HepG2 (cell line): ENCODE measurements around the gene TP53BP2. TPM values are rescaled to one million over a fixed set of nuclear protein-coding genes. Genes with fewer than 3 reads are reported as not detected.

ENCODE experiments used
- ATAC-seq: fragments of 200-7000 bp; cut with Tn5 transposase; 3 replicates; pipeline ENCODE4 v1.9.1; 2020; ENCODE audit warnings: mild to moderate bottlenecking, moderate library complexity
- BruUV-seq: library from RNA; stranded (reverse); fragments of 400-500 nt; replicated peaks from 2 replicates; lab custom pipeline; 2021; lab: Mats Ljungman, UMichigan
- CTCF ChIA-PET: fragments of 300-600 bp; formaldehyde crosslinking; extraction: SDS; loops from one replicate; lab custom pipeline; 2021; ENCODE audit warnings: low total read pairs, inconsistent platforms, low intra/inter-chr PET ratio; lab: Yijun Ruan, JAX
- POLR2A ChIA-PET: fragments of 350-600 bp; sonication (Branson Sonifier 250); formaldehyde crosslinking; loops from one replicate; lab custom pipeline; 2020; ENCODE audit warnings: antibody characterized with exemption, inconsistent platforms; lab: Yijun Ruan, JAX
- DNase-seq: peaks from one replicate; pipeline ENCODE4 v3.0.0-alpha.2; 2015; ENCODE audit warnings: low spot score
- FAIRE-seq: peaks from 3 replicates; lab custom pipeline; 2011; peaks lifted over from hg19 to GRCh38; lab: Jason Lieb, UNC
- H2AFZ ChIP-seq: one replicate; pipeline ENCODE4 v1.6.1; 2011; ENCODE audit warnings: low read length, inconsistent platforms
- H3K27ac ChIP-seq: fragments of 300-600 bp; 3 replicates; pipeline ENCODE4 v1.8.0; 2011; ENCODE audit warnings: mixed run types, mild to moderate bottlenecking, mixed read lengths, low read length, inconsistent platforms; ENCODE audit not compliant: insufficient read depth; ENCODE audit errors: extremely low read length
- H3K27me3 ChIP-seq, 2 experiments: fragments of 200-600 bp in 1 of 2; 2 replicates in 1 of 2; 3 replicates in 1 of 2; pipeline versions ENCODE4 v1.6.0 to v1.8.0; 2011; ENCODE audit warnings: low read length in 2 of 2, mild to moderate bottlenecking in 2 of 2, moderate library complexity in 2 of 2, inconsistent platforms in 1 of 2; ENCODE audit not compliant: insufficient read depth in 2 of 2, control insufficient read depth in 1 of 2
- H3K36me3 ChIP-seq, 2 experiments: fragments of 200-600 bp in 1 of 2; replicated peaks in 1 of 2; 2 replicates in 1 of 2; 3 replicates in 1 of 2; pipeline versions ENCODE4 v1.5.1 to v1.8.0; 2011; ENCODE audit warnings: low read length in 2 of 2, inconsistent platforms in 1 of 2; ENCODE audit not compliant: insufficient read depth in 2 of 2, control insufficient read depth in 1 of 2
- H3K4me1 ChIP-seq: 2 replicates; pipeline ENCODE4 v1.5.1; 2012; ENCODE audit warnings: low read length, inconsistent platforms; ENCODE audit not compliant: insufficient read depth
- H3K4me2 ChIP-seq: 2 replicates; pipeline ENCODE4 v1.6.0; 2011; ENCODE audit warnings: low read depth, low read length, inconsistent platforms
- H3K4me3 ChIP-seq, 3 experiments: fragments of 200-600 bp in 1 of 3; sonication (generic), shearing (Covaris generic) in 1 of 3; replicated peaks in 1 of 3; 2 replicates each; pipeline ENCODE4 v1.5.1; 2011 to 2016; ENCODE audit warnings: low read length in 3 of 3, inconsistent platforms in 2 of 3, low read depth in 2 of 3, mild to moderate bottlenecking in 2 of 3, control low read depth in 1 of 3, mixed read lengths in 1 of 3; ENCODE audit not compliant: insufficient read depth in 1 of 3
- H3K79me2 ChIP-seq: one replicate; pipeline ENCODE4 v1.6.1; 2011; ENCODE audit warnings: low read length, inconsistent platforms; ENCODE audit not compliant: insufficient read depth
- H3K9ac ChIP-seq: 2 replicates; pipeline ENCODE4 v1.6.0; 2011; ENCODE audit warnings: mild to moderate bottlenecking, low read depth, low read length, inconsistent platforms; ENCODE audit not compliant: insufficient read depth
- H3K9me3 ChIP-seq: 2 replicates; pipeline ENCODE4 v1.5.1; 2012; ENCODE audit warnings: mild to moderate bottlenecking, low read length
- H4K20me1 ChIP-seq: 2 replicates; pipeline ENCODE4 v1.6.0; 2011; ENCODE audit warnings: inconsistent platforms, mild to moderate bottlenecking, low read length, moderate library complexity; ENCODE audit not compliant: insufficient read depth
- AGO2 ChIP-seq: fragments of 200-400 bp; formaldehyde crosslinking; optimal IDR thresholded peaks from 2 replicates; pipeline ENCODE3; 2017; ENCODE audit warnings: mild to moderate bottlenecking, low read depth, low read length, moderate library complexity
- ARID2 ChIP-seq: sonication (generic); formaldehyde crosslinking; IDR thresholded peaks from 2 replicates; pipeline ENCODE4 v1.8.1; 2022; ENCODE audit warnings: mild to moderate bottlenecking, missing genetic modification reagents, borderline replicate concordance
- GATAD2A ChIP-seq: IDR thresholded peaks from 2 replicates; pipeline ENCODE4 v1.6.1; 2016
- HDAC1 ChIP-seq: sonication (generic); formaldehyde crosslinking; IDR thresholded peaks from 2 replicates; pipeline ENCODE4 v1.5.1; 2020; ENCODE audit warnings: mild to moderate bottlenecking, missing genetic modification reagents
- HOXA3 ChIP-seq: sonication (generic); formaldehyde crosslinking; IDR thresholded peaks from 2 replicates; pipeline ENCODE4 v1.5.0; 2020; ENCODE audit warnings: missing genetic modification reagents
- MBD4 ChIP-seq: IDR thresholded peaks from 2 replicates; pipeline ENCODE4 v1.6.1; 2012; ENCODE audit warnings: low read length, inconsistent platforms, borderline replicate concordance
- MYC ChIP-seq: sonication (generic); formaldehyde crosslinking; IDR thresholded peaks from 2 replicates; pipeline ENCODE4 v1.9.0; 2021; ENCODE audit warnings: missing genetic modification reagents, borderline replicate concordance
- POLR2A ChIP-seq, 2 experiments: IDR thresholded peaks; 2 replicates each; pipeline ENCODE4 v1.6.1; 2011; ENCODE audit warnings: low read depth in 2 of 2, low read length in 2 of 2, mild to moderate bottlenecking in 1 of 2, moderate library complexity in 1 of 2; ENCODE audit not compliant: insufficient read depth in 1 of 2
- SP140L ChIP-seq: sonication (generic); formaldehyde crosslinking; IDR thresholded peaks from 2 replicates; pipeline ENCODE4 v1.4.0; 2020; ENCODE audit warnings: missing genetic modification reagents, borderline replicate concordance
- SYNCRIP ChIP-seq: fragments of 200-400 bp; formaldehyde crosslinking; IDR thresholded peaks from 2 replicates; pipeline ENCODE4 v1.6.1; 2018; ENCODE audit warnings: mild to moderate bottlenecking, low read depth, low read length; ENCODE audit not compliant: insufficient read depth
- ZBTB46 ChIP-seq: sonication (generic); formaldehyde crosslinking; IDR thresholded peaks from 2 replicates; pipeline ENCODE4 v1.4.0; 2020; ENCODE audit warnings: mild to moderate bottlenecking, missing genetic modification reagents, borderline replicate concordance
- ZKSCAN8 ChIP-seq: IDR thresholded peaks from 2 replicates; pipeline ENCODE4 v1.6.1; 2016; ENCODE audit warnings: borderline replicate concordance, missing genetic modification reagents, missing compliant biosample characterization
- ZNF121 ChIP-seq: sonication (generic); formaldehyde crosslinking; IDR thresholded peaks from 2 replicates; pipeline ENCODE4 v1.5.0; 2020; ENCODE audit warnings: mild to moderate bottlenecking, missing genetic modification reagents
- ZNF335 ChIP-seq: sonication (generic); formaldehyde crosslinking; IDR thresholded peaks from 2 replicates; pipeline ENCODE4 v1.4.0; 2020; ENCODE audit warnings: missing genetic modification reagents
- ZNF577 ChIP-seq: sonication (generic); formaldehyde crosslinking; IDR thresholded peaks from 2 replicates; pipeline ENCODE4 v1.4.0; 2020; ENCODE audit warnings: mild to moderate bottlenecking, low read depth, missing genetic modification reagents, borderline replicate concordance
- ZNF629 ChIP-seq: sonication (generic); formaldehyde crosslinking; conservative IDR thresholded peaks from 2 replicates; pipeline ENCODE4 v1.5.0; 2020; ENCODE audit warnings: missing genetic modification reagents
- ZNF800 ChIP-seq: sonication (generic); formaldehyde crosslinking; IDR thresholded peaks from 2 replicates; pipeline ENCODE4 v1.4.0; 2020; ENCODE audit warnings: missing genetic modification reagents
- ZNF816 ChIP-seq: sonication (generic); formaldehyde crosslinking; IDR thresholded peaks from 2 replicates; pipeline ENCODE4 v1.8.0; 2022; ENCODE audit warnings: missing genetic modification reagents, mild to moderate bottlenecking, borderline replicate concordance
- WGBS: methylation state at CpG from one replicate; pipeline ENCODE4 v1.1.6; 2017; ENCODE audit warnings: low lambda C conversion rate; 5-methylcytosine and 5-hydroxymethylcytosine counted together
- in situ Hi-C: cut with HindIII; loops from 2 replicates; pipeline ENCODE4 v1.10.0; 2017; ENCODE audit warnings: low pct_unique_long_range_greater_than_20kb; ENCODE audit not compliant: extremely low pct_ligation_motif_present
- intact Hi-C: fragments of 100-400 bp; cut with micrococcal nuclease; formaldehyde crosslinking; loops from one replicate; pipeline ENCODE4 v1.10.0; 2022; ENCODE audit not compliant: unreplicated experiment
- polyA plus RNA-seq, 8 experiments: library from polyadenylated mRNA; depleted of rRNA in 3 of 8; stranded (reverse) in 7 of 8; unstranded in 1 of 8; fragments of >200 nt; fragmentation: Illumina TruSeq in 4 of 8; extraction: Trizol in 4 of 8; gene quantifications; 2 replicates each; pipeline versions ENCODE4 v1.2.1 to v1.2.3, GENCODE V29; 2011 to 2016; ENCODE audit warnings: low read depth in 4 of 8, missing spikeins in 1 of 8, mixed read lengths in 1 of 8; ENCODE audit not compliant: insufficient read depth in 1 of 8
- total RNA-seq, 5 experiments: library from RNA; depleted of rRNA; stranded (reverse); fragments of >200 nt; fragmentation: Illumina TruSeq; extraction: Trizol; gene quantifications; 2 replicates each; pipeline ENCODE4 v1.2.3, GENCODE V29; 2016; ENCODE audit warnings: low read depth in 1 of 5

Gene TP53BP2
- total and polyA plus RNA-seq, 2 of the 13 experiments (the other 11 are each of a cell fraction or from before 2014, with no cell fraction given): 10.0 to 14.0 TPM

GRCh38 chr1:223776826-223777454, 68.8 kb downstream of the TP53BP2 start:
- Histone ChIP-seq H3K4me3 (no peak overlapping the region), H3K4me1 (peaks cover 8% of the 10 kb centered on the region), H3K27ac (no peak overlapping the region), H3K79me2 (no peaks in the 10 kb centered on the region), H3K27me3 (no peaks in the 10 kb centered on the region), H3K4me2 (no peak overlapping the region)
- ATAC-seq (no peak), FAIRE-seq (no peak)
- intact Hi-C loops: no loop called here
- WGBS: 78% methylated on average over 10 of the region's 10 CpGs
- no TSS peak for BruUV-seq
- TF ChIP-seq AGO2 (no peak), MYC (no peak), SYNCRIP (no peak), ZKSCAN8 (CRISPR knock-in tag) (no peak), ZNF800 (CRISPR knock-in tag) (no peak), HDAC1 (no peak), SP140L (no peak), MBD4 (no peak), ZNF816 (CRISPR knock-in tag) (no peak), ZNF121 (CRISPR knock-in tag) (no peak), ZBTB46 (no peak), ZNF629 (no peak), HOXA3 (CRISPR knock-in tag) (no peak), ARID2 (CRISPR knock-in tag) (no peak), POLR2A (IDR thresholded peaks at IDR 0.05; ENCODE audit: insufficient read depth in 1 of 2, low read depth in 2 of 2, low read length in 2 of 2) (no peak), GATAD2A (CRISPR knock-in tag) (no peak), ZNF577 (no peak), ZNF335 (CRISPR knock-in tag) (no peak)
- TF ChIP-seq, all 625 proteins: peak for 0
- ChIA-PET CTCF (no interaction called here), POLR2A (no interaction called here)
- Histone ChIP-seq H3K9ac (no peak overlapping the region), H2AFZ (no peak overlapping the region), H3K36me3 (peaks cover 2 to 33% of the 10 kb centered on the region in 2 experiments), H4K20me1 (no peaks in the 10 kb centered on the region), H3K9me3 (no peaks in the 10 kb centered on the region)
- in situ Hi-C loops: no loop called here
- no peak for DNase-seq
